IPS-18a (cell line): ENCODE data around the gene DEPDC4.
A peak's percentile ranks its signal among the peaks of the same experiment; 100 is the strongest.

Source experiments
- H3K27ac ChIP-seq: one replicate; pipeline ENCODE4 v1.5.1; 2013; ENCODE audit warnings: low read length
- H3K27me3 ChIP-seq: one replicate; pipeline ENCODE4 v1.6.1; 2013; ENCODE audit warnings: mild to moderate bottlenecking, low read length; ENCODE audit not compliant: control insufficient read depth, insufficient read depth
- H3K36me3 ChIP-seq: one replicate; pipeline ENCODE4 v1.6.1; 2013; ENCODE audit warnings: low read depth, low read length; ENCODE audit not compliant: control insufficient read depth
- H3K4me1 ChIP-seq: one replicate; pipeline ENCODE4 v1.6.1; 2013; ENCODE audit warnings: low read depth, low read length; ENCODE audit not compliant: control insufficient read depth
- H3K4me3 ChIP-seq: one replicate; pipeline ENCODE4 v1.5.1; 2013; ENCODE audit warnings: low read length
- H3K9ac ChIP-seq: one replicate; pipeline ENCODE4 v1.6.1; 2013; ENCODE audit warnings: mild to moderate bottlenecking, low read length, moderate library complexity
- H3K9me3 ChIP-seq: one replicate; pipeline ENCODE4 v1.6.1; 2013; ENCODE audit warnings: low read depth, low read length; ENCODE audit not compliant: control insufficient read depth

Gene DEPDC4

GRCh38 chr12:100211698-100212097 lies 55.2 kb downstream of the DEPDC4 start:
- Histone ChIP-seq H3K9ac (no peak overlapping the region), H3K4me1 (no peaks in the 10 kb centered on the region), H3K4me3 (no peak overlapping the region), H3K36me3 (peaks cover 64% of the 10 kb centered on the region), H3K27me3 (no peaks in the 10 kb centered on the region), H3K9me3 (no peaks in the 10 kb centered on the region), H3K27ac (no peak overlapping the region)

GRCh38 chr12:100208834-100209233 lies 58.0 kb downstream of the DEPDC4 start:
- Histone ChIP-seq H3K27me3 (no peaks in the 10 kb centered on the region), H3K36me3 (peaks cover 53% of the 10 kb centered on the region), H3K9ac (no peak overlapping the region), H3K27ac (no peak overlapping the region), H3K9me3 (no peaks in the 10 kb centered on the region), H3K4me3 (no peak overlapping the region), H3K4me1 (no peaks in the 10 kb centered on the region)

GRCh38 chr12:100207311-100207710 lies 59.6 kb downstream of the DEPDC4 start:
- H3K27me3 ChIP-seq = no peaks in the 10 kb centered on the region
- no peaks in the 10 kb centered on the region for H3K4me1 ChIP-seq
- H3K4me3 ChIP-seq = no peak overlapping the region
- H3K36me3 ChIP-seq = peaks cover 42% of the 10 kb centered on the region
- no peaks in the 10 kb centered on the region for H3K9me3 ChIP-seq
- no peak overlapping the region for H3K27ac ChIP-seq
- no peak overlapping the region for H3K9ac ChIP-seq

GRCh38 chr12:100201604-100202423 lies 65.1 kb downstream of the DEPDC4 start:
- Histone ChIP-seq H3K36me3 (peaks cover 3% of the 10 kb centered on the region), H3K9me3 (no peaks in the 10 kb centered on the region), H3K4me1 (no peaks in the 10 kb centered on the region), H3K9ac (peak overlapping the region; percentile 87), H3K4me3 (peak overlapping the region; percentile 100), H3K27me3 (no peaks in the 10 kb centered on the region), H3K27ac (no peak overlapping the region)

- peak within 1 kb of the TSS; percentile 87 for H3K9ac ChIP-seq
- no peaks in the 10 kb centered on the region for H3K4me1 ChIP-seq
- peak within 1 kb of the TSS; percentile 100 for H3K4me3 ChIP-seq
- no peaks in the 10 kb centered on the region for H3K9me3 ChIP-seq
- peaks cover 3% of the 10 kb centered on the region for H3K36me3 ChIP-seq
- H3K27me3 ChIP-seq = no peaks in the 10 kb centered on the region
- H3K27ac ChIP-seq = peak within 1 kb of the TSS; percentile 18
Measured at GRCh38 chr12:100200463-100201181, 66.3 kb downstream of the DEPDC4 start, which contains the start of gene ACTR6. TSS of gene ACTR6 (plus strand) at chr12:100200815. CDS start at chr12:100200852, 37 bp downstream.

GRCh38 chr12:100199347-100200149 lies 67.3 kb downstream of the DEPDC4 start:
- no peaks in the 10 kb centered on the region for H3K9me3 ChIP-seq
- peak overlapping the region; percentile 100 for H3K4me3 ChIP-seq
- no peak overlapping the region for H3K27ac ChIP-seq
- peaks cover 5% of the 10 kb centered on the region for H3K36me3 ChIP-seq
- peak overlapping the region; percentile 73 for H3K9ac ChIP-seq
- no peaks in the 10 kb centered on the region for H3K27me3 ChIP-seq
- no peaks in the 10 kb centered on the region for H3K4me1 ChIP-seq

GRCh38 chr12:100199023-100199346 lies 67.9 kb downstream of the DEPDC4 start:
- no peak overlapping the region for H3K27ac ChIP-seq

GRCh38 chr12:100197486-100197885 lies 69.4 kb downstream of the DEPDC4 start:
- Histone ChIP-seq H3K9ac (no peak overlapping the region), H3K9me3 (no peaks in the 10 kb centered on the region), H3K27me3 (no peaks in the 10 kb centered on the region), H3K4me1 (no peaks in the 10 kb centered on the region), H3K27ac (no peak overlapping the region), H3K4me3 (no peak overlapping the region), H3K36me3 (peaks cover 5% of the 10 kb centered on the region)

More at GRCh38 chr12:100199023-100199346, 67.9 kb downstream of the DEPDC4 start:
- peak overlapping the region; percentile 73 for H3K9ac ChIP-seq
- peaks cover 5% of the 10 kb centered on the region for H3K36me3 ChIP-seq
- H3K4me3 ChIP-seq = peak overlapping the region; percentile 100
- H3K4me1 ChIP-seq = no peaks in the 10 kb centered on the region
- no peaks in the 10 kb centered on the region for H3K27me3 ChIP-seq
- no peaks in the 10 kb centered on the region for H3K9me3 ChIP-seq

- no peaks in the 10 kb centered on the region for H3K27me3 ChIP-seq
- no peak overlapping the region for H3K27ac ChIP-seq
- H3K4me3 ChIP-seq = no peak overlapping the region
- no peaks in the 10 kb centered on the region for H3K9me3 ChIP-seq
- peaks cover 5% of the 10 kb centered on the region for H3K36me3 ChIP-seq
- H3K4me1 ChIP-seq = no peaks in the 10 kb centered on the region
- H3K9ac ChIP-seq = no peak overlapping the region
Measured at GRCh38 chr12:100193085-100193484, 73.8 kb downstream of the DEPDC4 start.
